Suprapubic skin (tissue), 4 donors: ENCODE data around the gene PDGFRB.

Experiments used
- POLR2A ChIP-seq, 2 donors: fragments of 450-650 bp; IDR thresholded peaks; one replicate each; pipeline ENCODE4 v1.6.1; 2017; ENCODE audit warnings: antibody characterized with exemption in 2 of 2, mild to moderate bottlenecking in 2 of 2, moderate library complexity in 2 of 2
- POLR2AphosphoS5 ChIP-seq, 3 donors: sonication (generic); formaldehyde crosslinking; IDR thresholded peaks; one replicate each; pipeline ENCODE4 v1.6.1; 2017; ENCODE audit warnings: antibody characterized with exemption in 3 of 3
- TF ChIP-seq, protein P1 (sequence below), 2 donors: fragments of 200-600 bp in 1 of 2; fragments of 450-650 bp in 1 of 2; sonication (generic) in 1 of 2; IDR thresholded peaks; one replicate each; pipeline ENCODE4 v1.5.1; 2016 to 2019; ENCODE audit warnings: antibody characterized with exemption in 2 of 2, mild to moderate bottlenecking in 1 of 2, moderate library complexity in 1 of 2

DNA sequence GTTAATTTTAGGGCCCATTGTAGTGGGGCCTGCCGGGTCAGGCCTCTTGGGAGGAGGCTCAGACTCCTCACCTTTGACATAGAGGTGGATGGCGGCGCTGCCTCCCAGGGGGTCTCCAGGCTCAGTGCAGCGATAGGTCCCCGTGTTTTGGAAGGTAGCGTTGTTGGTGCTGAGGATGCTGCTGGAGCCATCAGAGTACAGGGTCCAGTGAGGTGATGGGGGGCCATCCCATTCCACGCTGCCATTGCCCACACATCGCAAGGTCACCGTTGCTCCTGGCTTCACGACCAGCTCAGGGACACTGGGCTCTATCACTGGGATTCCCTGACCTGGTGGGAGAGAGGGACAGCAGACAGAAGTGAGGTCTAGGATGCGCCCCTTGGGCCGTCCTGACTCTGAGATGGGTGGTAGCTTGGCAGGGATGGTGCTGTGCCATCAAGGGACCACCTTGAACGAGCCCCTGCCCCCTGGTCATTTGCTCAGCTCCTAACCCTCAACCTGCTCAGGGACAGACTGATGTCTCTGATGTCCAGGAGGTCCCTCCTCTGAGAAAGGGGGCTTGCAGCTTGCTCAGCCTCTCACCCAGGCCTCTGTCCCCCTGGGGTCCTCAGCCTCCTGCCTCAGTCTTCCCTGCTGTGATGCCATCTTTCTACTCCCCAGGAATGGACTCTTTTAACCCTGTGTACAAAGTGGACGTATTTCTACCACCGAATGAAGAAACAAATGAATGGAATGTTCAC lies 74.8 kb downstream of the PDGFRB start:
- TF ChIP-seq, protein P1, sequence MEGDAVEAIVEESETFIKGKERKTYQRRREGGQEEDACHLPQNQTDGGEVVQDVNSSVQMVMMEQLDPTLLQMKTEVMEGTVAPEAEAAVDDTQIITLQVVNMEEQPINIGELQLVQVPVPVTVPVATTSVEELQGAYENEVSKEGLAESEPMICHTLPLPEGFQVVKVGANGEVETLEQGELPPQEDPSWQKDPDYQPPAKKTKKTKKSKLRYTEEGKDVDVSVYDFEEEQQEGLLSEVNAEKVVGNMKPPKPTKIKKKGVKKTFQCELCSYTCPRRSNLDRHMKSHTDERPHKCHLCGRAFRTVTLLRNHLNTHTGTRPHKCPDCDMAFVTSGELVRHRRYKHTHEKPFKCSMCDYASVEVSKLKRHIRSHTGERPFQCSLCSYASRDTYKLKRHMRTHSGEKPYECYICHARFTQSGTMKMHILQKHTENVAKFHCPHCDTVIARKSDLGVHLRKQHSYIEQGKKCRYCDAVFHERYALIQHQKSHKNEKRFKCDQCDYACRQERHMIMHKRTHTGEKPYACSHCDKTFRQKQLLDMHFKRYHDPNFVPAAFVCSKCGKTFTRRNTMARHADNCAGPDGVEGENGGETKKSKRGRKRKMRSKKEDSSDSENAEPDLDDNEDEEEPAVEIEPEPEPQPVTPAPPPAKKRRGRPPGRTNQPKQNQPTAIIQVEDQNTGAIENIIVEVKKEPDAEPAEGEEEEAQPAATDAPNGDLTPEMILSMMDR (IDR thresholded peaks at IDR 0.05): no peak
- TF ChIP-seq POLR2AphosphoS5 (IDR thresholded peaks at IDR 0.05) (no peak), POLR2A (IDR thresholded peaks at IDR 0.05) (no peak)
